GM13976 (cell line): ENCODE results near the gene KDM3B.
A peak's percentile ranks its signal among the peaks of the same experiment; 100 is the strongest.
"Not testable (repeated sequence)": the region's sequence is repeated elsewhere in the genome, so short reads cannot be mapped to it uniquely, and the experiment has no call there.

ENCODE experiments used
- DNase-seq: peaks from one replicate; pipeline ENCODE4 v3.0.0; 2012; ENCODE audit warnings: low spot score
- in situ Hi-C: fragments of 300-500 bp; cut with MboI; formaldehyde crosslinking; loops from one replicate; pipeline ENCODE4 v1.12.0; 2022; ENCODE audit warnings: low sequenced_read_pairs, mixed read lengths, inconsistent platforms; ENCODE audit not compliant: unreplicated experiment
- TF ChIP-seq, protein P1 (sequence below): IDR thresholded peaks from 2 replicates; pipeline ENCODE4 v1.5.1; 2012; ENCODE audit warnings: borderline replicate concordance, mild to moderate bottlenecking; ENCODE audit not compliant: insufficient read depth; ENCODE audit errors: extremely low read depth, missing control alignments, control extremely low read depth

The KDM3B gene

DNA sequence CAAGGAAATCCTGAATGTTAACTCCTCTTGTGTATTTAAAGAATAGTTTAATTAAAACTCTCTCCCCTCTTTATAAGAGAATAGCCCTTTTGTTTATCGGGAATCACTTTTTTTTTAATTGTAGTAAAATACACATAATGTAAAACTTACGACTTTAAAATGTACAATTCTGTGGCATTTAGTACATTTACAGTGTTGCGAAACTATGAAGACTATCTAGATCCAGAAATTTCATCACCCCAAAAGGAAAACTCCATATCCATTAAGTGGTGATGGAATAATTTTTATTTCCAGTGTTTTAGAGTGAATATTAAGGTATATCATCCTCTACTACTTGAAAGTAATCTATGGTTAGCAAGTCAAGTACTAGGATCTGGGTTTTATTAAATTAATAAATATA, 36.8 kb downstream of the KDM3B start:
- TF ChIP-seq, protein P1, sequence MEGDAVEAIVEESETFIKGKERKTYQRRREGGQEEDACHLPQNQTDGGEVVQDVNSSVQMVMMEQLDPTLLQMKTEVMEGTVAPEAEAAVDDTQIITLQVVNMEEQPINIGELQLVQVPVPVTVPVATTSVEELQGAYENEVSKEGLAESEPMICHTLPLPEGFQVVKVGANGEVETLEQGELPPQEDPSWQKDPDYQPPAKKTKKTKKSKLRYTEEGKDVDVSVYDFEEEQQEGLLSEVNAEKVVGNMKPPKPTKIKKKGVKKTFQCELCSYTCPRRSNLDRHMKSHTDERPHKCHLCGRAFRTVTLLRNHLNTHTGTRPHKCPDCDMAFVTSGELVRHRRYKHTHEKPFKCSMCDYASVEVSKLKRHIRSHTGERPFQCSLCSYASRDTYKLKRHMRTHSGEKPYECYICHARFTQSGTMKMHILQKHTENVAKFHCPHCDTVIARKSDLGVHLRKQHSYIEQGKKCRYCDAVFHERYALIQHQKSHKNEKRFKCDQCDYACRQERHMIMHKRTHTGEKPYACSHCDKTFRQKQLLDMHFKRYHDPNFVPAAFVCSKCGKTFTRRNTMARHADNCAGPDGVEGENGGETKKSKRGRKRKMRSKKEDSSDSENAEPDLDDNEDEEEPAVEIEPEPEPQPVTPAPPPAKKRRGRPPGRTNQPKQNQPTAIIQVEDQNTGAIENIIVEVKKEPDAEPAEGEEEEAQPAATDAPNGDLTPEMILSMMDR, result no peak
- in situ Hi-C loops, result no loop called here

DNA sequence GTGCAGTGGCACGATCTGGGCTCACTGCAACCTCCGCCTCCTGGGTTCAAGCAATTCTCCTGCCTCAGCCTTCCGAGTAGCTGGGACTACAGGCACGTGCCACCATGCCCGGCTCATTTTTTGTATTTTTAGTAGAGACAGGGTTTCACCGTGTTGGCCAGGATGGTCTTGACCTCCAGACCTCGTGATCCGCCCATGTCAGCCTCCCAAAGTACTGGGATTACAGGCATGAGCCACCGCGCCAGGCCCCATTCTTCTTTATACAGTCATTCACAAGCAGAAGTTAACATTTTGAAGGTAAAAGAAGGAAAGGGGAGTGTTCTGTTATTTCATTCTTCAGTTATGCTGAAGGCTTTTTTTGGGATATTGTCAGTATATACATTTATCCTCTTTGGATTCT, 37.4 kb downstream of the KDM3B start:
- in situ Hi-C loops, DNase-seq: not testable (repeated sequence)

More for the DNA sequence above, 36.8 kb downstream of the KDM3B start:
- DNase-seq, result no peak

DNA sequence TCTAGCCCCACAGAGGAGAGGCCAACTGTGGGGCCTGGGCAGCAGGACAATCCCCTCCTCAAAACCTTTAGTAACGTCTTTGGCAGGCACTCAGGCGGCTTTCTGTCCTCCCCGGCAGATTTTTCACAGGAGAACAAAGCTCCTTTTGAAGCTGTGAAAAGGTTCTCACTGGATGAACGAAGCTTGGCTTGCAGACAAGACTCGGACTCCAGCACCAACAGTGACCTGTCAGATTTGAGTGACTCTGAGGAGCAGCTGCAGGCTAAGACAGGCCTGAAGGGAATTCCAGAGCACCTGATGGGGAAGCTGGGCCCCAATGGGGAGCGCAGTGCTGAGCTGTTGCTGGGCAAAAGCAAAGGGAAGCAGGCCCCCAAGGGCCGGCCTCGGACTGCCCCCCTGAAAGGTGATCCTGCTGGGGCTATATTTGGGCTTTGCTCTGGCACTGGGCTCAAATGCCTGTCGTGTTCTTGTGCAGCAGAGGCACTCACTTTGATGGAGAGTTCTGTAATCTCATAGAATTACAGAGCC, 39.4 kb downstream of the KDM3B start:
- in situ Hi-C loops, result no loop called here
- DNase-seq, result no peak
- TF ChIP-seq, protein P1, result no peak

DNA sequence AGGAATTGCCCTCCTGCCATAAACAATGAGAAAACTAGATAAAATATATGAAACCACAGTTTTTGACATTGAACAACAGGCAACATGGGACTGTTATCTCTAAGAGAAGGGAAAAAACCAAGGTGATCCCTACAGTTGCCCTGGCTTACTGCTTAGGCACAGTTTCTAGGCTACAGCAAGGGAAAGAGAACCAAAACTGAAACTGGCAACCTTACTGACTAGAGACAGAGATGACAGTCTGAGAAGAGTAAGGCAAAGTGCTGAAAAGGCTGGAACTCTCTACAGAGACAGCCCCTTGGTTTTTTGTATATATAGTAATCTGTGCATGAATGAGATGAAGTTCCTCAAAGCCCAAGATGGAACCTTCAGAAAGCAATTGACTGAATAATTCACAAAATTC, 50.2 kb downstream of the KDM3B start:
- in situ Hi-C loops, result loop anchor here (25.0 kb wide), 1 partner anchor 215 kb away; the partner anchor contains the start of genes BRD8 and KIF20A
- TF ChIP-seq, protein P1, result no peak
- DNase-seq, result no peak

DNA sequence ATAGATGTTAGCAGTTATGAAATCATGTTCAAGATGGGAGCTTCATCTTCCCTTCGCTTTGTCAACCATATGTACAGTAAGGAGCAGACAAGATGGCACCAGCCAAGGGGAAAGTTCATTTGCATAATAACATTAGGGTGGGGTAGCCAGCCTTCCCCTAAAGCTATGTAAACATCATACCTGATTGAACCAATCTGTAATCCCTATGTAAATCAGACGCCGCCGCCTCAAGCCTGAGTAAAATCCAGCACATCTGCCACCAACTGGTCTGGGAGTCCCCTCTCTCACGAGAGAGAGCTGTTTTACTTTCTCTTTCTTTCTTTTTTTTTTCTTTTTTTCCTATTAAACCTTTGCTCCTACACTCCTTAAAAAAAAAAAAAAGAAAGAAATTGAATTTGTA, 55.5 kb downstream of the KDM3B start:
- TF ChIP-seq, protein P1, result no peak
- in situ Hi-C loops, result loop anchor here (25.0 kb wide), 1 partner anchor 221 kb away; the partner anchor contains the start of genes BRD8 and KIF20A
- peak; percentile 60 for DNase-seq

DNA sequence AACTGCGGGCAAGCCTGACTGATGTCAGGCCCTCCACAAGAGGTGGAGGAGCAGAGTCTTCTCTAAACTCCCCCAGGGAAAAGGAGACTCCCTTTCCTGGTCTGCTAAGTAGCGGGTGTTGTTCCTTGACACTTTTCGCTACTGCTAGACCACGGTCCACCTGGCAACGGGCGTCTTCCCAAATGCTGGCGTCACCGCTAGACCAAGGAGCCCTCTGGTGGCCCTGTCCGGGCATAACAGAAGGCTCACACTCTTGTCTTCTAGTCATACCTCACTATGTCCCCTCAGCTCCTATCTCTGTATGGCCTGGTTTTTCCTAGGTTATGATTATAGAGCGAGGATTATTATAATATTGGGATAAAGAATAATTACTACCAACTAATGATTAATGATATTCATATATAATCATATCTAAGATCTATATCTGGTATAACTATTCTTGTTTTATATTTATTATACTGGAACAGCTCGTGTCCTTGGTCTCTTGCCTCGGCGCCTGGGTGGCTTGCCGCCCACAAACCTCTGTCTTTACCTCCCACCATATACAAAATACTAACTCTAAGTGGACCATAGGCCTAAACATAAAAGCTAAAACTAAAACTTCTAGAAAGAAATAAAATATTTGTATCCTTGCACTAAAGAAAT, 58.6 kb downstream of the KDM3B start:
- TF ChIP-seq, protein P1, result peak; percentile 38
- not testable (repeated sequence) for DNase-seq
- in situ Hi-C loops, result loop anchor here (25.0 kb wide), 1 partner anchor 224 kb away; the partner anchor contains the start of genes BRD8 and KIF20A

DNA sequence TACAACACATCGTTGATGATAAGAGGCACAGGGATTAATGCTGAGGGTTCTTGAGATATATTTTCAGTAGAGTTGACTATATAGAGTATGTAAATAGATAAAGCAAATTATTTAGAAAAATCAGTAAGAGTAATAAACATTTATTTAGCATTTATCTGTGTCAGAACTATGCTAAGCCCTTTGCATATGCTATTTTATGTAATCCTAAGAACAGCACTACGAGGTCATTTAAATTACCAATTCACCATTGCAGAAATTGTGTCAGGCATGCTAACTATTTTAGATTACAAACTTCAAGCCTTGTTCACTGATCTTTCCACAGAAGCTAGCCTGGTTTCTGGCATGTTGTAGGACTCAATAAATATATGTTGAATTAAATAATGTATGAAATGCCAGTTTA, 66.0 kb downstream of the KDM3B start:
- in situ Hi-C loops, result loop anchor here (25.0 kb wide), 1 partner anchor 231 kb away; the partner anchor contains the start of genes BRD8 and KIF20A
- TF ChIP-seq, protein P1, result no peak
- DNase-seq, result no peak
